ENCODE measurements around the gene MMP15.

GRCh38 chr16:58025351-58026138, at the start of gene MMP15:
- TF ChIP-seq CTCF (IDR thresholded peaks at IDR 0.05) (no peak), POLR2A (IDR thresholded peaks at IDR 0.05) (no peak)
